ENCODE data around the gene RDX. TPM values are rescaled to one million over a fixed set of nuclear protein-coding genes. Genes with fewer than 3 reads are reported as not detected.

The RDX gene
- total RNA-seq, 1 experiment from 2014 or later: 250 TPM

DNA sequence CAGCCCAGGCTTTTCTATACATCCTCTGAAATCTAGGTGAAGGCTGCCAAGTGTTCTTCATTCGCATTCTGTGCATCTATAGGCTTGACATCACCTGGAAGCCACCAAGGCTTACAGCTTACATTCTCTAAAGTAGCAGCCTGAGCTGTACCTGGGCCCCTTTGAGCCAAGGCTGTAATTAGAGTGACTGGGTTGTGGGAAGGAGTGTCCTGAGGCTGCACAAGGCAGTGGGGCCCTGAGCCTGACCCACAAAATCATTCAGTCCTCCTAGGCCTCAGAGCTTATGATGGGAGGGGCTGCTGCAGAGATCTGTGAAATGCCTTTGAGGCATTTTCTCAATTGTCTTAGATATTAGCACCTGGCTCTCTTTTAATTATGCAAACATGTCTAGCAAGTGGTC lies 33.0 kb upstream of the RDX start:
- TF ChIP-seq, protein P1, sequence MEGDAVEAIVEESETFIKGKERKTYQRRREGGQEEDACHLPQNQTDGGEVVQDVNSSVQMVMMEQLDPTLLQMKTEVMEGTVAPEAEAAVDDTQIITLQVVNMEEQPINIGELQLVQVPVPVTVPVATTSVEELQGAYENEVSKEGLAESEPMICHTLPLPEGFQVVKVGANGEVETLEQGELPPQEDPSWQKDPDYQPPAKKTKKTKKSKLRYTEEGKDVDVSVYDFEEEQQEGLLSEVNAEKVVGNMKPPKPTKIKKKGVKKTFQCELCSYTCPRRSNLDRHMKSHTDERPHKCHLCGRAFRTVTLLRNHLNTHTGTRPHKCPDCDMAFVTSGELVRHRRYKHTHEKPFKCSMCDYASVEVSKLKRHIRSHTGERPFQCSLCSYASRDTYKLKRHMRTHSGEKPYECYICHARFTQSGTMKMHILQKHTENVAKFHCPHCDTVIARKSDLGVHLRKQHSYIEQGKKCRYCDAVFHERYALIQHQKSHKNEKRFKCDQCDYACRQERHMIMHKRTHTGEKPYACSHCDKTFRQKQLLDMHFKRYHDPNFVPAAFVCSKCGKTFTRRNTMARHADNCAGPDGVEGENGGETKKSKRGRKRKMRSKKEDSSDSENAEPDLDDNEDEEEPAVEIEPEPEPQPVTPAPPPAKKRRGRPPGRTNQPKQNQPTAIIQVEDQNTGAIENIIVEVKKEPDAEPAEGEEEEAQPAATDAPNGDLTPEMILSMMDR (IDR thresholded peaks at IDR 0.05; ENCODE audit: insufficient read depth in 1 of 2, low read depth in 1 of 2, low read length in 1 of 2, severe bottlenecking in 1 of 2, unreplicated experiment in 1 of 2): no peak
- Histone ChIP-seq H3K9me3 (peaks cover 16% of the 10 kb centered on the region), H3K27me3 (replicated peaks; ENCODE audit: control insufficient read depth, insufficient read depth, low read length) (no peaks in the 10 kb centered on the region), H3K4me3 (ENCODE audit: low read depth, low read length) (no peak overlapping the region), H3K36me3 (ENCODE audit: control insufficient read depth, insufficient read depth, low read length) (no peaks in the 10 kb centered on the region; the same call in 1 of the 2 replicates), H3K4me1 (peaks cover 7% of the 10 kb centered on the region; the same call in 1 of the 2 replicates)
- no TSS peak for BruUV-seq (replicated peaks)
- no peak overlapping the region for H3K4me3 Mint-ChIP-seq (ENCODE audit: unreplicated experiment)
- H3K4me1 Mint-ChIP-seq (ENCODE audit: low read depth, unreplicated experiment): peaks cover 13% of the 10 kb centered on the region
- no peaks in the 10 kb centered on the region for H3K27me3 Mint-ChIP-seq (ENCODE audit: insufficient read depth, unreplicated experiment)
- ChIA-PET CTCF (interaction anchor here (0.7 kb wide), 1 partner anchor 20 kb away, joined by 3 read pairs; no protein-coding TSS in a partner anchor), POLR2A (interaction anchor here (0.6 kb wide), 1 partner anchor 33 kb away, joined by 5 read pairs; no protein-coding TSS in a partner anchor)
- H3K27ac Mint-ChIP-seq (ENCODE audit: unreplicated experiment): no peak overlapping the region
- no peaks in the 10 kb centered on the region for H3K36me3 Mint-ChIP-seq (ENCODE audit: insufficient read depth, unreplicated experiment)
- intact Hi-C loops (cut with micrococcal nuclease; ENCODE audit: unreplicated experiment): no loop called here
- no peak for DNase-seq
- peaks cover 12% of the 10 kb centered on the region for H3K9me3 Mint-ChIP-seq (ENCODE audit: unreplicated experiment)

DNA sequence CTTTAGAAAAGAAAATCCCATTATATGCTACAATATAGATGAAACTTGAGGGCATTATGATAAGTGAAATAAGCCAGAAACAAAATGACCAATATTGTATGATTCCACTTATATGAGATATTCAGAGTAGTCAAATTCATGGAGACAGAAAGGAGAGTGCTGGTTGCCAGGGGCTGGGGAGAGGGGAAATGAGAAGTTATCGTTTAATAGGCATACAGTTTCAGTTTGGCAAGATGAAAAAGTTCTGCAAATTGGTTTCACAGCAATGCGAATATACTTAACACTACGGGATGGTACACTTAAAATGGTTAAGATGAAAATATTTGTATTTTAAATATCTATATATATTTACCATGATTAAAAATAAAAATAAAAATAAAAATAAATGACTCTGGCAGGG lies 31.1 kb upstream of the RDX start:
- POLR2A ChIA-PET: no interaction called here
- DNase-seq: no peak
- H3K4me1 ChIP-seq: peaks cover 7% of the 10 kb centered on the region; the same call in 1 of the 2 replicates
- BruUV-seq (replicated peaks): no TSS peak
- peaks cover 12% of the 10 kb centered on the region for H3K9me3 Mint-ChIP-seq (ENCODE audit: unreplicated experiment)
- H3K27me3 Mint-ChIP-seq (ENCODE audit: insufficient read depth, unreplicated experiment): no peaks in the 10 kb centered on the region
- TF ChIP-seq, protein P1 (IDR thresholded peaks at IDR 0.05; ENCODE audit: insufficient read depth in 1 of 2, low read depth in 1 of 2, low read length in 1 of 2, severe bottlenecking in 1 of 2, unreplicated experiment in 1 of 2): no peak
- H3K27ac Mint-ChIP-seq (ENCODE audit: unreplicated experiment): no peak overlapping the region
- no peaks in the 10 kb centered on the region for H3K36me3 Mint-ChIP-seq (ENCODE audit: insufficient read depth, unreplicated experiment)
- H3K9me3 ChIP-seq: peaks cover 12% of the 10 kb centered on the region
- intact Hi-C loops (cut with micrococcal nuclease; ENCODE audit: unreplicated experiment): no loop called here
- H3K4me3 ChIP-seq (ENCODE audit: low read depth, low read length): no peak overlapping the region
- H3K36me3 ChIP-seq (ENCODE audit: control insufficient read depth, insufficient read depth, low read length): no peaks in the 10 kb centered on the region; the same call in 1 of the 2 replicates
- peaks cover 13% of the 10 kb centered on the region for H3K4me1 Mint-ChIP-seq (ENCODE audit: low read depth, unreplicated experiment)
- CTCF ChIA-PET: no interaction called here
- no peak overlapping the region for H3K4me3 Mint-ChIP-seq (ENCODE audit: unreplicated experiment)
- H3K27me3 ChIP-seq (replicated peaks; ENCODE audit: control insufficient read depth, insufficient read depth, low read length): no peaks in the 10 kb centered on the region

DNA sequence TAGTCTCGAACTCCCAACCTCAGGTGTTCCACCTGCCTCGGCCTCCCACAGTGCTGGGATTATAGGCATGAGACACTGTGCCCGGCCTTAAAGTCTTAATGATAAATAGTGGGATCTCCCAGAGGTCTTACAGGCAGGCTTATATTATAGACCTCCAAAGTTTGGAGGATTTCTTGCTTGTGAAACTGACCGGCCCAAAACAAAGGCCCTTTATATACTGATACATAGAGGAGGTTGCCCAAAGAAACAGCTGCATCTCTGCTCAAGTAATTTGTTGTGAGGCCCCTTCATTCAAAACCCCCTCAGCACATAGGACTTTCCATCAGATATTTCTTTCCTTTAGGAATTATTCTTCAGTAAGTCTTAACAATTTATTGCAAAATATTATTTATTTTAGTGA lies 27.4 kb upstream of the RDX start:
- ChIA-PET CTCF (no interaction called here), POLR2A (no interaction called here)
- H3K4me3 Mint-ChIP-seq (ENCODE audit: unreplicated experiment): no peak overlapping the region
- no peak for DNase-seq
- no peaks in the 10 kb centered on the region for H3K36me3 Mint-ChIP-seq (ENCODE audit: insufficient read depth, unreplicated experiment)
- Histone ChIP-seq H3K27me3 (replicated peaks; ENCODE audit: control insufficient read depth, insufficient read depth, low read length) (no peaks in the 10 kb centered on the region), H3K4me3 (ENCODE audit: low read depth, low read length) (no peak overlapping the region), H3K36me3 (ENCODE audit: control insufficient read depth, insufficient read depth, low read length) (no peaks in the 10 kb centered on the region), H3K9me3 (no peaks in the 10 kb centered on the region), H3K4me1 (peaks cover 21% of the 10 kb centered on the region)
- TF ChIP-seq, protein P1 (IDR thresholded peaks at IDR 0.05; ENCODE audit: insufficient read depth in 1 of 2, low read depth in 1 of 2, low read length in 1 of 2, severe bottlenecking in 1 of 2, unreplicated experiment in 1 of 2): no peak
- H3K4me1 Mint-ChIP-seq (ENCODE audit: low read depth, unreplicated experiment): peaks cover 26% of the 10 kb centered on the region
- intact Hi-C loops (cut with micrococcal nuclease; ENCODE audit: unreplicated experiment): no loop called here
- no peaks in the 10 kb centered on the region for H3K27me3 Mint-ChIP-seq (ENCODE audit: insufficient read depth, unreplicated experiment)
- H3K27ac Mint-ChIP-seq (ENCODE audit: unreplicated experiment): no peak overlapping the region
- H3K9me3 Mint-ChIP-seq (ENCODE audit: unreplicated experiment): no peaks in the 10 kb centered on the region
- BruUV-seq (replicated peaks): no TSS peak
